Measurements from ENCODE around the gene WNT3A. TPM values are rescaled to one million over a fixed set of nuclear protein-coding genes. Genes with fewer than 3 reads are reported as not detected.
A peak's percentile ranks its signal among the peaks of the same experiment; 100 is the strongest.

WNT3A gene
- total and polyA plus RNA-seq, 4 donors = 0.09 to 3.1 (median 1.9) TPM

GRCh38 chr1:228004331-228004855, 2.4 kb upstream of the WNT3A start:
- Histone ChIP-seq H3K9ac (ENCODE audit: insufficient read depth in 1 of 2, low read length in 2 of 2) (no peak overlapping the region), H3K9me3 (ENCODE audit: control insufficient read depth in 4 of 4, insufficient read depth in 3 of 4, low read length in 3 of 4) (peaks cover 0 to 2% (median 0%) of the 10 kb centered on the region in 4 donors), H3K4me1 (ENCODE audit: control insufficient read depth in 5 of 5, insufficient read depth in 5 of 5, low read length in 5 of 5) (peaks cover 0 to 4% (median 0%) of the 10 kb centered on the region in 5 donors), H3K4me3 (no peak overlapping the region), H3K36me3 (ENCODE audit: control insufficient read depth in 4 of 4, insufficient read depth in 4 of 4, low read length in 4 of 4) (no peaks in the 10 kb centered on the region), H3K27me3 (ENCODE audit: control insufficient read depth in 3 of 3, insufficient read depth in 3 of 3, low read length in 2 of 3) (peaks cover 16 to 59% (median 48%) of the 10 kb centered on the region in 3 donors), H3K27ac (ENCODE audit: low read depth in 1 of 2, low read length in 1 of 2) (no peak overlapping the region)
- WGBS, 2 donors = 16 to 18% methylated on average over 12 of the region's 12 CpGs
- DNase-seq (peak in 1 of 3 donors; percentile 21), ATAC-seq (ENCODE audit: insufficient read depth, low FRiP score) (no peak)
- TF ChIP-seq CTCF (IDR thresholded peaks at IDR 0.05; ENCODE audit: control extremely low read depth, extremely low read depth) = peak; percentile 8

GRCh38 chr1:228004856-228005462, 1.8 kb upstream of the WNT3A start:
- DNase-seq = no peak

GRCh38 chr1:228005511-228006033, 1.2 kb upstream of the WNT3A start:
- Histone ChIP-seq H3K36me3 (ENCODE audit: control insufficient read depth in 4 of 4, insufficient read depth in 4 of 4, low read length in 4 of 4) (no peaks in the 10 kb centered on the region), H3K9ac (ENCODE audit: insufficient read depth in 1 of 2, low read length in 2 of 2) (no peak overlapping the region), H3K27ac (ENCODE audit: low read depth in 1 of 2, low read length in 1 of 2) (no peak overlapping the region), H3K9me3 (ENCODE audit: control insufficient read depth in 4 of 4, insufficient read depth in 3 of 4, low read length in 3 of 4) (peaks cover 0 to 2% (median 0%) of the 10 kb centered on the region in 4 donors), H3K4me3 (no peak overlapping the region), H3K4me1 (ENCODE audit: control insufficient read depth in 5 of 5, insufficient read depth in 5 of 5, low read length in 5 of 5) (peaks cover 0 to 4% (median 0%) of the 10 kb centered on the region in 5 donors), H3K27me3 (ENCODE audit: control insufficient read depth in 3 of 3, insufficient read depth in 3 of 3, low read length in 2 of 3) (peaks cover 21 to 71% (median 51%) of the 10 kb centered on the region in 3 donors)
- ATAC-seq (ENCODE audit: insufficient read depth, low FRiP score) (no peak), DNase-seq (no peak)
- WGBS, 2 donors = 4 to 8% methylated on average over 13 of the region's 13 CpGs
- TF ChIP-seq CTCF (IDR thresholded peaks at IDR 0.05; ENCODE audit: control extremely low read depth, extremely low read depth) = no peak

More at GRCh38 chr1:228004856-228005462, 1.8 kb upstream of the WNT3A start:
- H3K36me3 ChIP-seq (ENCODE audit: control insufficient read depth in 4 of 4, insufficient read depth in 4 of 4, low read length in 4 of 4) = no peaks in the 10 kb centered on the region
- no peak for TF ChIP-seq CTCF (IDR thresholded peaks at IDR 0.05; ENCODE audit: control extremely low read depth, extremely low read depth)
- ATAC-seq (ENCODE audit: insufficient read depth, low FRiP score) = no peak
- H3K4me1 ChIP-seq (ENCODE audit: control insufficient read depth in 5 of 5, insufficient read depth in 5 of 5, low read length in 5 of 5) = peaks cover 0 to 4% (median 0%) of the 10 kb centered on the region in 5 donors
- no peak overlapping the region for H3K27ac ChIP-seq (ENCODE audit: low read depth in 1 of 2, low read length in 1 of 2)
- H3K9ac ChIP-seq (ENCODE audit: insufficient read depth in 1 of 2, low read length in 2 of 2) = no peak overlapping the region
- WGBS, 2 donors = 10 to 12% methylated on average over 16 to 19 of the region's 19 CpGs
- H3K27me3 ChIP-seq (ENCODE audit: control insufficient read depth in 3 of 3, insufficient read depth in 3 of 3, low read length in 2 of 3) = peaks cover 16 to 64% (median 51%) of the 10 kb centered on the region in 3 donors
- H3K9me3 ChIP-seq (ENCODE audit: control insufficient read depth in 4 of 4, insufficient read depth in 3 of 4, low read length in 3 of 4) = peaks cover 0 to 2% (median 0%) of the 10 kb centered on the region in 4 donors
- no peak overlapping the region for H3K4me3 ChIP-seq

All from lung (tissue), 12 donors.